Measurements from ENCODE around the gene SRMS.

Gene SRMS

GRCh38 chr20:63547725-63548480, at the start of gene SRMS:
TSS of gene SRMS (minus strand) at chr20:63547749. CDS start at chr20:63547463, 286 bp downstream.
- no peak for DNase-seq (ENCODE audit: low read depth)

DNA sequence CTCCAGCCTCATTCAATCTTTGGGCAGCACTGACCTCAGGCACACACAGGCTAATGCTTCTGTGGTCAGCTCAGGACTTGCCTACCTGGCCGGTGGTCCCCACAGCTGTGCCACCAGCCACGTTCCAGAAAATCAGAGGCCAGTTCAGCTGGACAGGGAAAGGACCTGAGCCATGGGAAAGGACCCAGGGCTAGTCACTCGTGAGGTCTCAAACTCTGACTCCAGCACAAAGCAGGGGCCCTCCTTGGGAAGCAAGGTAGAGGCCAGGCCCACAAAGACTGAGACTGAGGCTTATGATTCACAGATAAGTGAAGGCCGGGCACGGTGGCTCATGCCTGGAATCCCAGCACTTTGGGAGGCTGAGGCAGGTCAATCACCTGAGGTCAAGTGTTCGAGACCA, 48.9 kb upstream of the SRMS start:
- no peak for DNase-seq (ENCODE audit: low read depth)

- DNase-seq (ENCODE audit: low read depth), result no peak
These were observed 48.0 kb upstream of the SRMS start for GRCh38 chr20:63595416-63596127.

DNA sequence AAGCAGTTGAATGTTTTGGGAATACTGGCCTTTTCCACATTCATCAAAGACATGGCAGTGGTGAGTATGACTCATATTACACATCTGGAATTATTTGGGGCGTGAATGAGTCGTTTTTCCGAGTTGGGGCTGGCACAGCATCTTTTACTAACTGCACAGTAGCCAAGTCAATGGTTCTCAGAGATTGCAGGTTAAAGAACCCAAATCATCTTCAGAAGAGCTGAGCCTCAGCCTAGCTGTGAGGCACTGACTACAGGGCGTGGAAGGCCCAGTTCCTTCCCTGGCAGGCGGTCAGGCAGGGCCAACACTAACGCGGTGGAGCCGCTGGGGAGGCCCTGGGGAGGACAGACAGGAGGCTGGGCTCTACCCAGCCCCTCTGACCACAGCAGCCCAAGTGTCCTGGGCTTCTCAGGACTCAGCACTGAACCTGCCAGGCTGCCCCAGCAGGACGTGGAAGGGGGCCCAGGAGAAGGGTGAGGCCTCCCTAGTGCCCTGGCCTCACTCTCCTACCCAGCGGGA, 46.6 kb upstream of the SRMS start:
- DNase-seq (ENCODE audit: low read depth), result no peak

DNA sequence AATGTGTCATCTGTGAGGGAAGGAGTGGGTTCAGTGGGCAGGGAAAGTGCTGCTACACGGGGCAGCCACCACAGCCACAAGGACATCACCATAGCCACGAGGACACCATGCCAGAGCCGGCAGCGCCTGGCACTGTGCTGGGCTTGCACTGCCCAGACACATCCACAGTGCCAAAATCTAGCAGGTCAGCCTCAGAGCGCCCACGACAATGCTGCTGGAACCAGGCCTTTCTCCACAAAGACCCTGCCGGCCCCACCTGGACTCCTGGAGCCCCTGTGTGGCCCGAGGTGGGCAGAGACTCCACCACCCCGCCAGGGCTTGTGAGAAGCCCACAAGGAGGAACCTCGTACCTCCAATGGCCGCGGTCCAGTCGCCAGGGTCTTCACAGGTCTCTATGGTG, 45.1 kb upstream of the SRMS start:
- no peak for DNase-seq (ENCODE audit: low read depth)

GRCh38 chr20:63591786-63592355, 44.3 kb upstream of the SRMS start:
- no peak for DNase-seq (ENCODE audit: low read depth)

GRCh38 chr20:63591147-63591533, 43.6 kb upstream of the SRMS start:
- DNase-seq (ENCODE audit: low read depth), result no peak

- no peak for DNase-seq (ENCODE audit: low read depth)
These were observed 42.9 kb upstream of the SRMS start for GRCh38 chr20:63590218-63591146.

DNA sequence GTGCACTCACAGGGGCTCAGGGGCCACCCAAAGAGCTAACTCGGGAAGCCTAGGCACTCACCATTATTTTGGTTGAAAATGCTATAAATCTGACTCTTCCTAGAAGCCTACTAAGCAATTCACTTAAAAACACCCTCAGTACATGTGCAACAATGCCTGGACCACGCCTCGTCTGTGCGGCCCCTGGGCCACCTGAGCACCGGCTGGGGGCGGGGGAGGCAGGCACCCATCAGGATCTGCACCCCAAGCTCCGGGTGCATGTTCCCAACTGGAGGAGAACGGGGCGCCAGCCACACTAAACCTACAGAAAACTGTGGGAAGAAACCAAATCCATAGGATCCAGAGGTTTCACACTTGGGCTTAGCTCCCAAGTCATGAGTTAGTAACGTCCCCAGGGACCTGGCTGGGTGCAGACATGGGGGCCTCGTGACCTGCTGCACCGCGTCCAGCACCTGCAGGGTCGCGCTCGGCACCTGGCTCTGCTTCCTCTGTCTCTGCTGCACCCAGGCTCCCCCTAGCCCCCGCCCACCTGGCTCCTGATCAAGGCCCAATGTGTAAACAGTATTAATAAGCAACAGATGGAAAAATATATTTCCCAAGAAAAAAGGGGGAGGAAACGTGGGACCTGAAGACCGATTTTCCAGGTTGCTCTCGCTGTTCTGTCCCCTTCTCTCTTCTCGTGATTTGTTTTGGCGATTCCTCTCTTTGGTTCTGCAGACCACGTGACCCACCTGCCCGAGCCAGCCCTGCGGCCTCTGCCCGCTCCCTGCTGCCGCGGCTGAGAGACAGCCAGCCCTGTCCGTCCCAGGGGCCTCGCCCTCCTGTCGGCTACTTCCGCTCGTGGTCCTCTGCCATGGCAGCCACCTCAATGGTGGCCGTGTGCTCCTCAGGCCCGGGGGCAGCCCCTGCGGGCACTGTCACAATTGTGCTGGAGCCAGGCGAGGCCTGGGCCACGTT, 42.0 kb upstream of the SRMS start:
- DNase-seq (ENCODE audit: low read depth), result no peak

GRCh38 chr20:63588641-63589041, 41.1 kb upstream of the SRMS start:
- no peak for DNase-seq (ENCODE audit: low read depth)

DNA sequence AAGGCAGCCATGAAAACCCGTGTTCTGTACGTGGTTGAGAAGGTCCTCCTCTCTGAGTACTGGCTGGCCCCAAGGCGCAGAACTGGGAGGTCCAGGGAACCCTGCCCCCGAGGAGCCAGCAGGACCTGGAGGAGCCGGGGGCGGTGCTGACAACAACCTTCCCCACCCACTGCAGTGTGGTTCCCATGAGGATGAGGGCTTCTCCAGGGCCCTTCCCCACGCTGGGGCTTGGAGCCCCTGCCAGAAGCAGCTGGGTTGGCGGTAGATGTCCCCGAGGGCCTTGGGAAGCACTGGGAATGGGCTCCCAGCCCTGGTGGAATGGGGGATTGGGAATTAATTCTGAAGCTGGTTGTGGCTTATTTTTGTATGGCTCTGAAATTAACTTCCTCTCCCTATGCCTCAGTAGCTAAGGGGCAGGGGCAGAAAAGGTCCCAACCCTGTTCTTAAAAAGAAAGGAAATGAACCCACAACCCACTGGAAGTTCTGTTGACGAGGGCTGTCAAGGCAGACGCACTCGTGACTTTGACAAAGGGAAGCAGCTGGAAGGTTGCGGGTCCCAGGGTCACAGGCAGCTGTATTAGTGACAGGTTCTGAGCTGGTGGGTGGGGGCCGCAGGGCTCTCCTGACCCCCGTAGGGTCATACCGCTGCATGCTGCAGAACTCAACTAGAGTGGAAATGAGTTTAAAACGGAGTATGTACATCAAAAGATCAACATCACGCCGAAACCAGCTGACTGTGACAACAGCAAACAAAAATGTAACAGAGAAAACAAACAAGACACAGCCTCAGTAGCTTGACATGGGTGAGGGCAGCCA, 40.4 kb upstream of the SRMS start:
- no peak for DNase-seq (ENCODE audit: low read depth)

DNA sequence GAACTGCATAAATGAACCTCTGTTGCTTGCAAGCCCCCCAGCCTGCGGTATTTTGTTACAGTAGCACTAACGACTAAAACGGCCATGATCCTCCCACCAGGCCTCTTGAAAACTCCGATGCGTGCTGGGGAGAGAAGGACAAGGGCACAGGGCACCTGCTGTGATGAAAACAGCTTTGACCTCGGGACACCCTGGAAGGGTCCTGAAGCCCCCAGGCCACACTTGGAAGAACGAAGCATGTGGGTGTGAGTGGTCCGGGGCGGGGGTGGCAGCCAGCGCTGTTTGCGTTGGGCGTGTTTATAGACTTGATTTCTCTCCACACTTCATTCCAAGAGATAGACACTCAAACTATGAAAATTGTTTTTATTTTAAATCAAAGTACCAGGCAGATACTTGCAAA, 39.7 kb upstream of the SRMS start:
- no peak for DNase-seq (ENCODE audit: low read depth)

- no peak for DNase-seq (ENCODE audit: low read depth)
These were observed 39.2 kb upstream of the SRMS start for GRCh38 chr20:63586797-63587196.

DNA sequence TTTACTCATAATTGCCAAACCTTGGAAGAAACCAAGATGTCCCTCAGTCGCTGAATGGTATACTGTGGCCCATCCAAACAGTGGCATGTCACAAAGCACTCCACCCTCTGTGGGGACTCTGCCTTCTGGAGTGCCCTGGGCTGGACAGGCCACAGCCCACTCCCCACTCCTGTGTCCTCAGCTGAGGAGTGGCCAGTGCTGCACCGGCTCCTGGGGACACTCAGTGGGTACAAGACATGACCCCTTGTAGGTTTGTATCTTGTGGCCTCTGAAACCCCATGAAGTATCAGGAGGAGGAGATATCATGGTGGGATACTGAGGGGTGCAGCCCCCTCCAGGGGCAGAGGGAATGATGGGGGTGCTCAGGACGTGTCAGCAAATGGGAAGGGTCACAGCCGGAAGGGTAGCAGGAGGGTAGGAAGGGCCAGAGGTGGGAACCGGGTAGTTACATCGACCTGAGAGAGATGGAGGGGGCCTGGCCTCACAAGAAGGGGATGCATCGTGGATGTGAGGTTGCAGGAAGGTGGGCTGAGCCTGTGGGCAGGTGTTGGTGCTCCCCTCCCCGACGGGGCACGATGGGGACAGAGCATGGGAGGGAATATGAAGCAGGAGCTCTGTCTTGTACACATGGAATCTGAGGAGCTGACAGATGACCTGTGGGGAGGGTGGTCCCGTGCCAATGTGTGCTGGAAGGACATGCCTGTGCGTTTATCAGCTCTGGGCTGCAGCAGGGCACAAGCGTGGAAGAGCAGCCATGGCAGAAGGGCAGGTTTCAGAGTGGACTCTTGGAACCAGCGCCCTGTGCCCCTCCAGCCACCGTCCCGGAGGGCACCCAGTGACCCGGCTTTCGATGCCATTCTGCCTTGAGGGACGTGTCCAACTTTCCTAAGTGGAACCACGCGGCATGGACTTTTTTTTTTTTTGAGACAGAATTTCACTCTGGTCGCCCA, 38.3 kb upstream of the SRMS start:
- no peak for DNase-seq (ENCODE audit: low read depth)

GRCh38 chr20:63582382-63583063, 35.0 kb upstream of the SRMS start:
- DNase-seq (ENCODE audit: low read depth), result no peak

DNA sequence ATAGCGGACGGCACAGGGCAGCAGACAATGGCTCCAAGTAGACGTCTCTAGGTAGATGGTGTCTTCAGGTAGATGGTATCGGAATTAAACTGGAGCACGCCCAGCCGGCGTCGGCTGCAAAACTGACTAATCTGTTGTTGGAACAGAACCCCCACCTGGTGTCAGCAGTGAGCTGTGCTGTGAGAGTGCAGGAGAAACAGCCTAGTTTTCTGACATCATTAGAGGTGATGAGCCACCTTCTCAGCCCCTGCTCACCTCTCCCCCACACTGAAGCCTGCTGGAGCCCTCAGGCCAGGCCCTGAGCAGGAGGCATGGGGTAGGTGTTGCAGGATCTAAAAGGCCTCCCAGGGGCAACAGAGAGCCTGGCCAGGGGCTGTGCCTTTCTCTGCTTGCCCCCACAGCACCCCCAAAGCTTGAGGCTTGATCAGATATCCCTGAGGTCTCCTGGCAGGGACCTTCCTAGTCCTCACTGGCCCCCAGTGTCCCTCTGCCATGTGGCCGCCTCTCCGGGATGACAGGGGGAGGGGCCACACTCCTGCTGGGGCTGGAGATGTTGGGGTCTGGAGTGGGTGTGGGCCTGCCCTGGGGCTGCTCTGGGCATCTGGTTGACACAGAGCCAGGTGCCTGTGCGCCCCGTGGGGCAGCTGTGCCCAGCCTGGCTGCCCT, 33.4 kb upstream of the SRMS start:
- DNase-seq (ENCODE audit: low read depth), result peak; percentile 63

GRCh38 chr20:63579017-63579694, 31.6 kb upstream of the SRMS start:
- no peak for DNase-seq (ENCODE audit: low read depth)
